Neural cell (in vitro differentiated cells): ENCODE results near the gene CPLX1.
"Not testable (repeated sequence)": the region's sequence is repeated elsewhere in the genome, so short reads cannot be mapped to it uniquely, and the experiment has no call there.

Source experiments
- CTCF ChIP-seq: fragments of 450-650 bp; IDR thresholded peaks from 2 replicates; pipeline ENCODE4 v1.5.1; 2014; ENCODE audit warnings: antibody characterized with exemption, mild to moderate bottlenecking, moderate library complexity; ENCODE audit not compliant: poor library complexity, severe bottlenecking
- EP300 ChIP-seq: fragments of 450-650 bp; conservative IDR thresholded peaks from 2 replicates; pipeline ENCODE4 v1.6.1; 2014; ENCODE audit warnings: antibody characterized with exemption, mild to moderate bottlenecking, moderate library complexity; ENCODE audit not compliant: poor library complexity, severe bottlenecking
- EZH2 ChIP-seq: fragments of 200-600, 300-800 bp; shearing (Covaris generic), sonication (generic); IDR thresholded peaks from 2 replicates; pipeline ENCODE4 v1.6.1; 2014; ENCODE audit warnings: antibody characterized with exemption, low read length, borderline replicate concordance, mild to moderate bottlenecking; ENCODE audit not compliant: insufficient read depth, poor library complexity, severe bottlenecking
- POLR2AphosphoS5 ChIP-seq: IDR thresholded peaks from 2 replicates; pipeline ENCODE4 v1.6.1; 2012

GRCh38 chr4:775485-775884, 50.4 kb downstream of the CPLX1 start:
- TF ChIP-seq CTCF, EP300, POLR2AphosphoS5, EZH2: not testable (repeated sequence)
